NT2/D1 (cell line): ENCODE measurements around the gene FAM53A.

Source experiments
- DNase-seq: peaks from one replicate; pipeline ENCODE4 v3.0.0-alpha.2; 2011; ENCODE audit warnings: low read depth, low spot score
- H3K27me3 ChIP-seq: 2 replicates; pipeline ENCODE4 v1.6.0; 2011; ENCODE audit warnings: mild to moderate bottlenecking; ENCODE audit not compliant: insufficient read length, insufficient read depth
- H3K36me3 ChIP-seq: 2 replicates; pipeline ENCODE4 v1.6.1; 2011; ENCODE audit warnings: mild to moderate bottlenecking, low read length, mixed read lengths; ENCODE audit not compliant: insufficient read depth, insufficient read length
- H3K4me1 ChIP-seq: 2 replicates; pipeline ENCODE4 v1.5.1; 2011; ENCODE audit not compliant: insufficient read depth, insufficient read length
- H3K4me3 ChIP-seq: 2 replicates; pipeline ENCODE4 v1.5.1; 2011; ENCODE audit warnings: low read depth; ENCODE audit not compliant: insufficient read length
- H3K9ac ChIP-seq: 2 replicates; pipeline ENCODE4 v1.6.0; 2011; ENCODE audit warnings: low read depth; ENCODE audit not compliant: insufficient read length
- H3K9me3 ChIP-seq: 2 replicates; pipeline ENCODE4 v1.5.1; 2011; ENCODE audit warnings: mild to moderate bottlenecking, low read length; ENCODE audit not compliant: insufficient read depth
- SUZ12 ChIP-seq: IDR thresholded peaks from 2 replicates; pipeline ENCODE4 v1.6.1; 2011; ENCODE audit not compliant: insufficient read length, insufficient read depth; ENCODE audit errors: extremely low read depth
- YY1 ChIP-seq: IDR thresholded peaks from 2 replicates; pipeline ENCODE4 v1.6.1; 2011; ENCODE audit not compliant: insufficient read length, insufficient read depth
- ZNF274 ChIP-seq: IDR thresholded peaks from 2 replicates; pipeline ENCODE4 v1.6.1; 2011; ENCODE audit warnings: mild to moderate bottlenecking, low read depth, low read length

Gene FAM53A

DNA sequence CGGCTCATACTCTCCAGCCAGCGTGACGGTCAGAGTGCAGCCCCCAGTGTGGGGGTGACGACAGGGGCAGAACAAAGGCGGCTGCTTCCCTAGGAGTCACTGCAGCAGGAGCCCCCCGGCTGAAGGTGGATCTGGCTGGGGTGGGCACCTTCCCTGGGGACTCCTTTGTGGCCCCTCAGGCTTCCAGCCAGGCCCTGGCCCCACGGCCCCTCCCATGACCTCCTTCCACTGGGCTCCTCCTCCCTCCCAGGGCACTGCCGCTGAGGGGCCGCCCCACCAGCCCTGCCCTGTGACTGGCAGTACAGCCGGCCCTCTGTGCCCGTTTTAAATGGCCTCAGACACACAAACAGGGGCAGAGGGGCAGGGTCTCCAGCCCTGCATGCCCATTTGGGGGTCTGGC, 61.9 kb downstream of the FAM53A start:
- Histone ChIP-seq H3K27me3 (no peaks in the 10 kb centered on the region), H3K36me3 (no peaks in the 10 kb centered on the region), H3K9ac (no peak overlapping the region), H3K9me3 (peaks cover 11% of the 10 kb centered on the region; the same call in 1 of the 2 replicates), H3K4me1 (no peaks in the 10 kb centered on the region), H3K4me3 (no peak overlapping the region)
- no peak for DNase-seq
- TF ChIP-seq YY1: no peak
- no peak for TF ChIP-seq SUZ12
- TF ChIP-seq ZNF274: no peak

DNA sequence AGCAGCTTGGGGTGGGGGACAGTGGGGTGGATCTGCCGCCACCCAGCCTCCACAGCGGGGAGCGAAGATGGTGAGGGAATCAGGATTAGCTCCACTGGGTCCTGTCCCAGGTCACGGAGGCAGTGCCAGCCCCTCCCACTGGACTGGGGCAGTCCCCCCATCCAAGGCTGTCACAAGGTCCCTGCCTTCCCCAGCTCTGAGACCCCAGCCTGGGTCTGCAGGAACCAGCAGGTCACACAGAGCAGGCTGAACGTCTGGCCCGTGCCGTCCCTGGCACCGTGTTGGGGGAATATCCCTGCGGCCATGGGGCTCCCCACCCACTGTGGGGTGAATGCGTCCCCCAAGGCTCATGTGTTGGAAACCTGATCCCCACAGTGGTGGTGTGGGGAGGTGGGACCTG, 62.6 kb downstream of the FAM53A start:
- no peaks in the 10 kb centered on the region for H3K36me3 ChIP-seq
- H3K27me3 ChIP-seq: no peaks in the 10 kb centered on the region
- TF ChIP-seq SUZ12 (no peak), ZNF274 (no peak), YY1 (no peak)
- H3K4me1 ChIP-seq: no peaks in the 10 kb centered on the region
- H3K9ac ChIP-seq: no peak overlapping the region
- DNase-seq: no peak
- H3K9me3 ChIP-seq: peaks cover 13% of the 10 kb centered on the region; the same call in 1 of the 2 replicates
- H3K4me3 ChIP-seq: no peak overlapping the region

- H3K36me3 ChIP-seq: no peaks in the 10 kb centered on the region
- H3K27me3 ChIP-seq: no peaks in the 10 kb centered on the region
- H3K4me1 ChIP-seq: no peaks in the 10 kb centered on the region
- H3K4me3 ChIP-seq: no peak overlapping the region
- no peak for DNase-seq
- H3K9ac ChIP-seq: no peak overlapping the region
- no peak for TF ChIP-seq SUZ12
- no peak for TF ChIP-seq ZNF274
- no peak for TF ChIP-seq YY1
- peaks cover 13% of the 10 kb centered on the region; the same call in 1 of the 2 replicates for H3K9me3 ChIP-seq
These were observed 64.9 kb downstream of the FAM53A start for GRCh38 chr4:1619151-1619672.

GRCh38 chr4:1618438-1618837, 65.7 kb downstream of the FAM53A start:
- Histone ChIP-seq H3K27me3 (no peaks in the 10 kb centered on the region), H3K4me1 (no peaks in the 10 kb centered on the region), H3K36me3 (no peaks in the 10 kb centered on the region), H3K4me3 (no peak overlapping the region), H3K9me3 (peaks cover 13% of the 10 kb centered on the region; the same call in 1 of the 2 replicates), H3K9ac (no peak overlapping the region)
- TF ChIP-seq YY1 (no peak), ZNF274 (no peak), SUZ12 (no peak)
- DNase-seq: no peak

- H3K36me3 ChIP-seq: no peaks in the 10 kb centered on the region
- H3K4me3 ChIP-seq: no peak overlapping the region
- H3K27me3 ChIP-seq: no peaks in the 10 kb centered on the region
- no peak overlapping the region for H3K9ac ChIP-seq
- H3K9me3 ChIP-seq: peaks cover 13% of the 10 kb centered on the region; the same call in 1 of the 2 replicates
- no peak for DNase-seq
- TF ChIP-seq ZNF274: no peak
- no peak for TF ChIP-seq YY1
- TF ChIP-seq SUZ12: no peak
- no peaks in the 10 kb centered on the region for H3K4me1 ChIP-seq
These were observed 67.6 kb downstream of the FAM53A start for GRCh38 chr4:1616557-1616930.

DNA sequence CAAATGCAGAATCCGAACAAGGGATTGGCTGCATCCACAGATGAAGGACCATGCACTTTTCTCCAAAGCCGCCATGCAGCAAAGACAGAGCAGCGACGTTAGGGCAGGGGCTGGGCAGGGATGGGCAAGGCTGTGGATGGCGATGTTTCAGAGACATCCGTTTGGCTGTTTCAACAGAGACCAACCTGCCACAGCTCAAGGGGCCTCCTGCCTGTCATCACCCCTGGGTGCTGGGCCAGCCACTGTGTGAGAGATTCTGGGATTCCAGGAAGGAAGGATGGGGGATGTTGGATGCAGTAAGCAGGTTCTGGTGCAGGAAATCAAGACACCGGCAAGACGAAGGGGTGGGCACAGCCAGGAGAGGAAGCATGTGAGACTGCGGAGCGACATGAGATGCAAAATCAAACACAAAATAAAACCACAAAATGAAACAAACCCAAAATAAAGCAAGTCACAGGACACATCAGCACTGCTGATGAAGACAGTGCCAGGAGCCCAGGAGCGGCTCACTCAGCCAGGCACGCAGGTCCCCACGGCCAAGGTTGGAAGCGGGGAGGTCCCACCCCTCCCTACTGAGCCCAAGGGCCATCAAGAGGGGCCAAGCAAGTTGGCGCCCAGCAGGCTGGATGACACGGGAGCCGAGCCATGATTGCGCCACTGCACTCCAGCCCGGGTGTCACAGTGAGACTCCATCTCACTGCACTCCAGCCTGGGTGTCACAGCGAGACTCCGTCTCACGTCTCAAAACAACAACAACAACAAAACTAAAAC, 68.1 kb downstream of the FAM53A start:
- H3K4me1 ChIP-seq: no peaks in the 10 kb centered on the region
- no peaks in the 10 kb centered on the region for H3K27me3 ChIP-seq

GRCh38 chr4:1614854-1615595, 69.1 kb downstream of the FAM53A start:
- no peaks in the 10 kb centered on the region for H3K4me1 ChIP-seq
- no peak overlapping the region for H3K4me3 ChIP-seq
- no peak for DNase-seq
- peaks cover 13% of the 10 kb centered on the region; the same call in 1 of the 2 replicates for H3K9me3 ChIP-seq
- no peak overlapping the region for H3K9ac ChIP-seq
- no peak for TF ChIP-seq YY1
- H3K27me3 ChIP-seq: no peaks in the 10 kb centered on the region
- no peaks in the 10 kb centered on the region for H3K36me3 ChIP-seq

More for the DNA sequence above, 68.1 kb downstream of the FAM53A start:
- no peak overlapping the region for H3K9ac ChIP-seq
- TF ChIP-seq ZNF274 (no peak), YY1 (no peak), SUZ12 (no peak)
- H3K36me3 ChIP-seq: no peaks in the 10 kb centered on the region
- no peak overlapping the region for H3K4me3 ChIP-seq
- no peak for DNase-seq
- peaks cover 13% of the 10 kb centered on the region; the same call in 1 of the 2 replicates for H3K9me3 ChIP-seq
